ENCODE data around the gene OR2C1.

The OR2C1 gene

DNA sequence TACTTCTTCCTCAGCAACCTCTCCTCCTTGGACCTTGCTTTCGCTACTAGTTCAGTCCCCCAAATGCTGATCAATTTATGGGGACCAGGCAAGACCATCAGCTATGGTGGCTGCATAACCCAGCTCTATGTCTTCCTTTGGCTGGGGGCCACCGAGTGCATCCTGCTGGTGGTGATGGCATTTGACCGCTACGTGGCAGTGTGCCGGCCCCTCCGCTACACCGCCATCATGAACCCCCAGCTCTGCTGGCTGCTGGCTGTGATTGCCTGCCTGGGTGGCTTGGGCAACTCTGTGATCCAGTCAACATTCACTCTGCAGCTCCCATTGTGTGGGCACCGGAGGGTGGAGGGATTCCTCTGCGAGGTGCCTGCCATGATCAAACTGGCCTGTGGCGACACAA, 429 bp downstream of the OR2C1 start:
- Mint-ChIP-seq H3K27ac (no peak overlapping the region), H3K27me3 (ENCODE audit: low read depth) (peaks cover 4% of the 10 kb centered on the region), H3K36me3 (ENCODE audit: low read depth) (no peaks in the 10 kb centered on the region), H3K4me3 (no peak overlapping the region), H3K4me1 (no peaks in the 10 kb centered on the region), H3K9me3 (peaks cover 22% of the 10 kb centered on the region)
- TF ChIP-seq, protein P1, sequence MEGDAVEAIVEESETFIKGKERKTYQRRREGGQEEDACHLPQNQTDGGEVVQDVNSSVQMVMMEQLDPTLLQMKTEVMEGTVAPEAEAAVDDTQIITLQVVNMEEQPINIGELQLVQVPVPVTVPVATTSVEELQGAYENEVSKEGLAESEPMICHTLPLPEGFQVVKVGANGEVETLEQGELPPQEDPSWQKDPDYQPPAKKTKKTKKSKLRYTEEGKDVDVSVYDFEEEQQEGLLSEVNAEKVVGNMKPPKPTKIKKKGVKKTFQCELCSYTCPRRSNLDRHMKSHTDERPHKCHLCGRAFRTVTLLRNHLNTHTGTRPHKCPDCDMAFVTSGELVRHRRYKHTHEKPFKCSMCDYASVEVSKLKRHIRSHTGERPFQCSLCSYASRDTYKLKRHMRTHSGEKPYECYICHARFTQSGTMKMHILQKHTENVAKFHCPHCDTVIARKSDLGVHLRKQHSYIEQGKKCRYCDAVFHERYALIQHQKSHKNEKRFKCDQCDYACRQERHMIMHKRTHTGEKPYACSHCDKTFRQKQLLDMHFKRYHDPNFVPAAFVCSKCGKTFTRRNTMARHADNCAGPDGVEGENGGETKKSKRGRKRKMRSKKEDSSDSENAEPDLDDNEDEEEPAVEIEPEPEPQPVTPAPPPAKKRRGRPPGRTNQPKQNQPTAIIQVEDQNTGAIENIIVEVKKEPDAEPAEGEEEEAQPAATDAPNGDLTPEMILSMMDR (IDR thresholded peaks at IDR 0.05; ENCODE audit: unreplicated experiment in 3 of 3), result no peak

GRCh38 chr16:3358871-3359270, 3.2 kb downstream of the OR2C1 start:
- no peaks in the 10 kb centered on the region for H3K4me1 Mint-ChIP-seq
- H3K36me3 Mint-ChIP-seq (ENCODE audit: low read depth), result no peaks in the 10 kb centered on the region
- no peak overlapping the region for H3K4me3 Mint-ChIP-seq
- H3K9me3 Mint-ChIP-seq, result peaks cover 27% of the 10 kb centered on the region
- TF ChIP-seq, protein P1 (IDR thresholded peaks at IDR 0.05; ENCODE audit: unreplicated experiment in 3 of 3), result no peak
- no peak overlapping the region for H3K27ac Mint-ChIP-seq
- peaks cover 8% of the 10 kb centered on the region for H3K27me3 Mint-ChIP-seq (ENCODE audit: low read depth)

GRCh38 chr16:3362931-3363330, 7.2 kb downstream of the OR2C1 start:
- Mint-ChIP-seq H3K36me3 (ENCODE audit: low read depth) (no peaks in the 10 kb centered on the region), H3K9me3 (peaks cover 24% of the 10 kb centered on the region)

DNA sequence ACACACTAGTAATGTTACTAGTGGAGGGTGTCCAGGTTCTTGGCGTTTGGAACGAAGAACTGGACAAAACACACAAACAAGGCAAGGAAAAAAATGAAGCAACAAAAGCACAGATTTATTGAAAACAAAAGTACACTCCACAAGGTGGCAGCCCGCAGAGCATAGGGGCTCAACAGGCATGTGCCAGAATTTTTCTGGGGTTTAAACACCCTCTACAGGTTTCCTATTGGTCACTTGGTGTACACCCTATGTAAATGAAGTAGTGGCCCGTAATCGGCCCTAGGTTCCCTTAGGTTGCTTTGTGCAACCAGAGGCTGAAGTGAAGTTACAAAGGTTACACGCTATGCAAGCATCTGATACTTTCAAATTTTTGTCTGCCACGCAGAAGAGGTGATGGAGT, 8.1 kb downstream of the OR2C1 start:
- Mint-ChIP-seq H3K4me3 (no peak overlapping the region), H3K27me3 (ENCODE audit: low read depth) (peaks cover 4% of the 10 kb centered on the region), H3K9me3 (peaks cover 24% of the 10 kb centered on the region), H3K36me3 (ENCODE audit: low read depth) (no peaks in the 10 kb centered on the region), H3K27ac (no peak overlapping the region), H3K4me1 (no peaks in the 10 kb centered on the region)
- TF ChIP-seq, protein P1 (IDR thresholded peaks at IDR 0.05; ENCODE audit: unreplicated experiment in 3 of 3), result no peak

More at GRCh38 chr16:3362931-3363330, 7.2 kb downstream of the OR2C1 start:
- TF ChIP-seq, protein P1 (IDR thresholded peaks at IDR 0.05; ENCODE audit: unreplicated experiment in 3 of 3), result no peak
- Mint-ChIP-seq H3K27ac (no peak overlapping the region), H3K4me3 (no peak overlapping the region), H3K4me1 (no peaks in the 10 kb centered on the region), H3K27me3 (ENCODE audit: low read depth) (peaks cover 4% of the 10 kb centered on the region)

GRCh38 chr16:3364774-3365427, 9.2 kb downstream of the OR2C1 start:
- no peaks in the 10 kb centered on the region for H3K36me3 Mint-ChIP-seq (ENCODE audit: low read depth)
- H3K4me1 Mint-ChIP-seq, result no peaks in the 10 kb centered on the region
- H3K9me3 Mint-ChIP-seq, result peaks cover 24% of the 10 kb centered on the region
- H3K27me3 Mint-ChIP-seq (ENCODE audit: low read depth), result peaks cover 4% of the 10 kb centered on the region
- TF ChIP-seq, protein P1 (IDR thresholded peaks at IDR 0.05; ENCODE audit: unreplicated experiment in 3 of 3), result no peak
- H3K4me3 Mint-ChIP-seq, result no peak overlapping the region
- H3K27ac Mint-ChIP-seq, result no peak overlapping the region

DNA sequence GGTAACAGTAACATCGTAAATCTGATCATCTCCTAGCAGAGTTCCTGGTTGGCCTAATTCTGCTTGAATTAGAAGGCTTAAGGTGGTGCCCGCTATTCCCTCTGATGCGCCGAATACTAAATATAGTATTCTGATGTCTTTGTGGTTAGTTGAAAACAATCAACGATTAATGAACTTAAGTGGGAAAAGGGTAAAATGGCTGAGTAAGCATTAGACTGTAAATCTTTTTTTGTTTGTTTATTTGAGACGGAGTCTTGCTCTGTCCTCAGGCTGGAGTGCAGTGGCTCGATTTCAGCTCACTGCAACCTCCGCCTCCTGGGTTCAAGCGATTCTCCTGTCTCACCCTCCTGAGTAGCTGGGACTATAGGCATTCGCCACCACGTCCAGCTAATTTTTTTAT, 13.4 kb downstream of the OR2C1 start:
- TF ChIP-seq, protein P1 (IDR thresholded peaks at IDR 0.05; ENCODE audit: unreplicated experiment in 3 of 3), result no peak
- no peaks in the 10 kb centered on the region for H3K4me1 Mint-ChIP-seq

More for the DNA sequence above, 13.4 kb downstream of the OR2C1 start:
- no peak overlapping the region for H3K27ac Mint-ChIP-seq
- peaks cover 19% of the 10 kb centered on the region for H3K9me3 Mint-ChIP-seq
- no peaks in the 10 kb centered on the region for H3K36me3 Mint-ChIP-seq (ENCODE audit: low read depth)
- H3K27me3 Mint-ChIP-seq (ENCODE audit: low read depth), result no peaks in the 10 kb centered on the region
- H3K4me3 Mint-ChIP-seq, result no peak overlapping the region
